ENCODE data around the gene ABTB1.
A peak's percentile ranks its signal among the peaks of the same experiment; 100 is the strongest.

The ABTB1 gene

GRCh38 chr3:127673191-127674100 lies 694 bp downstream of the ABTB1 start:
- DNase-seq = peak; percentile 84

- peak; percentile 61 for DNase-seq
Measured at GRCh38 chr3:127674101-127674721, 1.5 kb downstream of the ABTB1 start.

DNA sequence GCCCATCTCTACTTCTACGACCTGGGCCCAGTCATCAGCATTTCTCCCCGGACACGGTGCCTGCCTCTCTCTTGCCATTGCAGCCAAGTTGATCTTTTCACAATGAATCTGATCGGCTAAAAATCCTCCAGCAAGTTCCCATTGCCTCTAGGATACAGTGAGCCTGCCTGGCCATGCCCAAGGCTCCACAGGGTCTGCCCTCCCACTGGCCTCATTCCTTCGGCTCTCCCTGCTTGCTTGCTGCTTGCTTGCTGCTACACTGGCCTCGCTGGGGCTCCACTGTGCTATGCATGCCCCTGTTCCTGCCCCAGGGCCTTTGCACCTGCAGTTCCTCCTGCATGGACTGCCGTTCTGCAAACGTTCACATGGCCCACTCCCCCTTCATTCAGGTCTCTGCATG lies 2.0 kb downstream of the ABTB1 start:
- peak; percentile 47 for DNase-seq

GRCh38 chr3:127675651-127676391 lies 3.1 kb downstream of the ABTB1 start:
- peak; percentile 62 for DNase-seq

DNA sequence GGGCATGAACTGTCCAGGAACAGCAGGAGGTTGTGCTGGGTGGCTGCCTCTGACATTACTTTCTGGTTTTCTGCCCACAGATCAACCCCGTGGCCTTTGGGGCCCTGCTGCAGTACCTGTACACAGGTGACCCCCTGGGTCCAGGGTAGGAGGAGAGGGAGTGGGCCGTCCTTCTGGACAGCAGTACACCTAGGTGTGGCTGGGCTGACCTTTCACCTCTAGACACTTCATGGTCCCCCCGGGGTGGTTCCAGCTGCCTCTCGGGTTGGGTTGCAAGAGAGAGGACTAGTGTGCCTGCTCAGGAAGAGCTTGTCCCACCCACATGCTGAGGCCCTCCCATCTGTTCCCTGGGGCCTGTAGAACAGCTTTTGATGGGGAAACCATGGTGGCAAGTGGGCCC lies 3.7 kb downstream of the ABTB1 start:
- DNase-seq = peak; percentile 58

GRCh38 chr3:127676921-127677351 lies 4.2 kb downstream of the ABTB1 start:
- DNase-seq = peak; percentile 56

DNA sequence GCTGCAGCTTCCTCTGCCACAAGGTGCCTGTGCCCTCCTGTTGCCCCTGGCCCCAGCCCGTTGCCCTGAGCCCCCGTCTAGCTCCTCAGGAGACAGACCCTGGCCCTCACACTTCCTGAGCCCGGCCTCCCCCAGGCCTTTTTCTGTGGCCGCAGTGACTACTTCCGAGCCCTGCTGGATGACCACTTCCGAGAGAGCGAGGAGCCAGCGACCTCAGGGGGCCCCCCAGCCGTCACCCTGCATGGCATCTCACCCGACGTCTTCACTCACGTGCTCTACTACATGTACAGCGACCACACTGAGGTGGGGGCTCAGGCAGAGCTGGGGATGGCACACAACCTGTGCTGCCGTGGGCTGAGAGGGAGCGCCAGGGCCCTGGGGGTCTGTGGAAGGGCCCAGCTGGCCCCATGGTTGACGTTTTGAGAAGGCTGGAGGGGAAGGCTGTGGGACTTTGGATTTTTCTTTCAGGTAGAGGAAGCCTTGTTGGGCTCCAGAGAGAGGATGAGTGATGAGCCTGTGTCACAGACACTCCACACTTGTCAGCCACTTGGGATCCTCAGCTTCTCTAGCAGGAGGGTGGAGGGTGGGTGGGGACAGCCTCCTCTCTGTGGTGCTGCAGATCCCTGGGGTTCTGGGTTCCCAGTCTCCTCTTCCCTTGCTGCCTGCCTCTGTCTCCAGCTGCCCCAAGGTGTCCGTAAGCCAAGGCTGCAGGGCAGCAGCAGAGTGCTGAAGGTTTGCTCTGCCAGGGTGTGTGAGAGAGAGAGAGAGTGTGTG lies 5.0 kb downstream of the ABTB1 start:
- DNase-seq = peak; percentile 51

GRCh38 chr3:127678315-127678599 lies 5.5 kb downstream of the ABTB1 start:
- peak; percentile 53 for DNase-seq

DNA sequence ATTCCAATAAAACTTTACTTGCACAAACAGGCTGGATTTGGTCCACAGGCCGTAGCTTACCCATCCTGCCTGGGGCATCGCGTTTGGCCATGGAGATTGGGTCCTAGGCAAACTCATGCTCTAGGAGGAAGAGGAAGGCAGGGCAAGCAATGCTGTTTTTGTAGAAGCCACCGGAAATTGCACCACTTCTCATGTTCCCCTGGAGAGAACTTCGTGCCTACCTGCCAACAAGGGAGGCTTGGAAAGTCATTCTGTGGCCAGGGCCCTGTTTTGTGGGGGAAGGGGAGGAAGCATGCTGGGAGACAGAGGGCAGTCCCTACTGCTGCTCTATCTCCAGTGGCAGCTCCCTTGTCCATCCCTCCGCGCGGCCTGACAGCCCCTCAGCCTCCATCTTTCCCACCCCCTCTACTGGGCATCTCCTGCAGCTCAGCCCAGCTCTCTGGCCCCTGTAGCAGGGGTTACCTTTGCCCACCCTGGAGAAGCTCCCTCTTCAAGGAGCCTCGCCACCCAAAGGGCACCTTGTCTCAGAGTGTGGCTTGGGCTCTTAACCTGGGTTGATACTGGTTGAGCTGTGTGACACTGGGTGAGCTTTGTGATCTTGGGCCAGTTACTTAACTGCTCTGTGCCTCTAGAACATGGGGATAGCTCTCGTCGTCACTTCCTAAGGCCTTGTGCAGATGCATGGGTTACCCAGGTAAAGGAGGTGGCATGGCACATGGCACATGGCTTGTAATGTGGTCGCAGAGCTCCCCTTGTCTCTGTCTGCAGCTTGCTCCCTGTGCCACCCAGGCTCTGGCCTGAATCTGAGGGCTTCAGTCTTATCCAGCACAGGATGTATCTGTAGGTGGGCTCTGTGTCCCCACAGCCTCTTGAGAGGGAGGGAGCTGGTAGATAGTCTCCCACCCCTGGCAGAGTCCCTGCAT lies 6.1 kb downstream of the ABTB1 start:
- DNase-seq = peak; percentile 53

DNA sequence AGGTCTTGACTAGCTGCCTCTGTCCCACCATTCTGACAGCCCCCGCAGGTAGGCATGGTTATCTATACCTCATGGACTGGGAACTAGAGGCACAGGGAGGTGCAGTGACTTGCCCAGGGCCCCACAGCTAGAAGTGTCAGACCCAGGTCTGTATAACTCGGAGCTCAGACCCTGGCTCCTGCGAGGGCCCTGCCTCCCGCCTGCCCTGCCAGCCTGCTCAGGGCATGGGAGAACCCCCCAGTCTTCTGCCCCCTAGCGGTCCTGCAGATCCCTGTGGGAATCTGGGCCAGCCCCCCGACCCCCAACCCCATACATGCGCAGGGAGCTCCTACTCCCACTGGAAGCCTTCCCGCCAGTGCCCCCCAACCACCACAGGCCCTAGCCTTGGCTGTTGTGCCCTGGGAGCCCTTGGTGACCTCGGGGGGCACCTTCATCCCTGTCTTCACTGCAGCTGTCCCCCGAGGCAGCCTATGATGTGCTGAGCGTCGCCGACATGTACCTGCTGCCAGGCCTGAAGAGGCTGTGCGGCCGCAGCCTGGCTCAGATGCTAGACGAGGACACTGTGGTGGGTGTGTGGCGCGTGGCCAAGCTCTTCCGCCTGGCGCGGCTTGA lies 6.9 kb downstream of the ABTB1 start:
- peak; percentile 60 for DNase-seq

GRCh38 chr3:127680146-127680661 lies 7.5 kb downstream of the ABTB1 start:
- DNase-seq = peak; percentile 50

DNA sequence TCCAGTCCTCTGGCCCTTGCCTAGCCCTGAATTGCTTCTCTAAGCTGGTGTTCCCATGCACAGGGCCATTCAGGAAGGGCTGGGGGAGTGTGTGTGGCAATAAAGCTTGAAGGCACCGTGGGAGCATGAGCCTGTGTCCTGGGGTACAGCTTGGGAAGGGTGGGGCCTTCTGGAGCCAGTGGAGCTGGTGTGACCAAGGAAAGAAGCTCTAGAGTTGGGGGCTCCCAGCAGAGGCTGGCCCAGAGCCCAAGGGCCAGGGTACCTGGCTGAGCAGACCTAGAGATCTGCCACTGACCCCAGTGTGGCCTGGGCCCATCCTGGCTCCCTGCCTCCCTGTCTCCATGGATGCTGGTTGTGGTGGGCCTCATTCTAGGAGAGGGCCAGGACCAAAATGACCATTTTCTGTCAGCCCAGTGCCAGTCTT lies 8.1 kb downstream of the ABTB1 start:
- peak; percentile 50 for DNase-seq

DNA sequence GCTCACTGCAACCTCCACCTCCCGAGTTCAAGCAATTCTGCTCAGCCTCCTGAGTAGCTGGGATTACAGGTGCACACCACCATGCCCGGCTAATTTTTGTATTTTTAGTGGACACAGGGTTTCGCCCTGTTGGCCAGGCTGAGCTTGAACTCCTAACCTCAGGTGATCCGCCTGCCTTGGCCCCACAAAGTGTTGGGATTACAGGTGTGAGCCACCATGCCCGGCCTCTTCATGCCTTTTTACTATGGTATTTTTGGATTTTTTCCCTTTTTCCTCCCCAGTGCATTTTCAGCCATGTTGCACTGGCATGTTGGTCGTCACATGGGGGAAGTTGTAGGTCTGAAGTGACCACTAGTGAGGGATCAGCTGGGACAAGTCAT lies 9.4 kb downstream of the ABTB1 start:
- peak; percentile 39 for DNase-seq

DNA sequence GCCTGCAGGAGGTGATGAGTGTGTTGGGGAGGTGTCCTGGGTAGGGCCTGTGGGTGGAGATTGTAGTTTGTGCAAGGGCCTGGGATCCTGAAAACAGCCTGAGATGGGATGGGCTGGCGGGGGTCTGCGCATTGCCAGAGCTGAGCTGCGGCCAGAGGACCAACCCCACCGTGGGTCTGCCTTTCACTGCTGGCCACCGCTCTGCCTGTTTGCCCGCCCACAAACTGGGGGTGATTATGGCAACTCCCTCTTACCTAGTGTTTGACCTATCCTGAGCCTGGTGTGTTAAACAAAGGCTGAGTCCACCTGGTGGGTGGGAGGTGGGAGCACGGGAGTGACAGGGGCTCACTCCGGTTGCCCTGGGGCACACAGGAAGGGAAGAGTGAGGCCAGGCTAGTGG lies 9.8 kb downstream of the ABTB1 start:
- peak; percentile 49 for DNase-seq

GRCh38 chr3:127684871-127685707 lies 12.3 kb downstream of the ABTB1 start:
- DNase-seq = peak; percentile 58

GRCh38 chr3:127685708-127686511 lies 13.2 kb downstream of the ABTB1 start:
- no peak for DNase-seq

- no peak for DNase-seq
Measured at GRCh38 chr3:127686512-127686894, 13.8 kb downstream of the ABTB1 start.

DNA sequence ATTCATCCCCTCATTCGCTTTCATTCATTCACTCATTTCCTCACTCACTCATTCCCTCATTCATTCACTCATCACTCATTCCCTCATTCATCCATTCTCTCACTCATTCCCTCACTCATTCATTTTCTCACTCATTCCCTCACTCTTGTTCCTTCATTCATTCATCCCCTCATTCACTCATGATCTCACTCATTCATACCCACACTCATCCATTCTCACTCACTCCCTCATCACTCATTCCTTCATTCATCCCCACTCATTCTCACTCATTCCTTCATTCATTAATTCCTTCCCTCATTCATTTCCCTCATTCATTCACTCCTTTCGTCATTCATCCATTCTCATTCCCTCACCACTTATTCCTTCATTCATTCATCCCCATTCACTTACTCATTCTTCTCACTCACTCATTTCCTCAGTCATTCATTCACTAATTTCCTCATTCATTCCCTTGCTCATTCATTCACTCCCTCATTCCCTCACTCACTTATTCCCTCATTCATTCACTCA lies 14.5 kb downstream of the ABTB1 start:
- no peak for DNase-seq

DNA sequence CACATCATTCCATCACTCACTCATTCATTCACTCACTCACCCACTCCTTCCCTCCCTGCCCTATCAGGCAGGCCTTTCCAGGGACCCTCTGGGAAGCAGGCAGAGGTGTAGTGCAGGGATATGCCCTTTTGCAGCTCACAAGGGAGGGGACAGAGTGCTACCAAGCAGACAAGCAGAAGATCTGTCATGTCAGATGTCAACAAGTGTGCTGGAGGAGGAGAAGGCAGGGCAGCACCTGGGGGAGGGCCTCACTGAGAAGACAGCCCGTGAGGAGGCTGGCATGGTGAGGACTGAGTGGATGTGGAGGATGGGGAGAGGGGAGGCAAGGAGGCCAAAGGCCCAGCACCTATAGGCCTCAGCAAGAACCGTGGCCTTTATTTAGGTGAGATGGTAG lies 15.3 kb downstream of the ABTB1 start:
- no peak for DNase-seq
